ENCODE results near the gene TENT4A.

Gene TENT4A

GRCh38 chr5:6767481-6768063 is 54.3 kb downstream of the TENT4A start:
- no peak overlapping the region for H2BK12ac ChIP-seq (ENCODE audit: low read length)
- H3K79me1 ChIP-seq (ENCODE audit: low read depth, low read length), result peaks cover 2% of the 10 kb centered on the region
- no peak overlapping the region for H3K4me2 ChIP-seq (ENCODE audit: insufficient read depth, low read length, poor library complexity, severe bottlenecking)
- H3K27ac ChIP-seq (replicated peaks; ENCODE audit: low read length), result no peak overlapping the region
- WGBS, 2 donors (ENCODE audit: extremely low coverage in 2 of 2, insufficient read length in 2 of 2, insufficient replicate concordance in 1 of 2), result no CpG with 5 or more reads among the region's 11 CpGs
- H3K4me3 ChIP-seq (ENCODE audit: low read length in 2 of 2), result no peak overlapping the region
- no peak overlapping the region for H4K91ac ChIP-seq (ENCODE audit: low read depth, low read length, poor library complexity)
- H3K9me3 ChIP-seq (replicated peaks in 1 of 2; ENCODE audit: control insufficient read depth in 2 of 2, insufficient read depth in 1 of 2, low read depth in 1 of 2, low read length in 2 of 2), result no peaks in the 10 kb centered on the region
- no peak overlapping the region for H3K9ac ChIP-seq (ENCODE audit: low read depth, low read length, poor library complexity)
- no peak overlapping the region for H3K18ac ChIP-seq (ENCODE audit: low read length)
- no peak overlapping the region for H3K14ac ChIP-seq (ENCODE audit: low read length)
- H2AFZ ChIP-seq (ENCODE audit: low read length), result peak overlapping the region; percentile 8
- peak overlapping the region; percentile 8 for H2AK5ac ChIP-seq (ENCODE audit: low read depth, low read length)
- H3K23ac ChIP-seq (ENCODE audit: low read depth, low read length, poor library complexity), result no peak overlapping the region
- no peak overlapping the region for H2BK15ac ChIP-seq (ENCODE audit: low read length)
- no peak for DNase-seq (ENCODE audit: low spot score)
- H3K36me3 ChIP-seq (replicated peaks in 1 of 2; ENCODE audit: control insufficient read depth in 2 of 2, insufficient read depth in 2 of 2, low read length in 2 of 2), result no peaks in the 10 kb centered on the region
- H4K8ac ChIP-seq (ENCODE audit: low read depth, low read length), result no peak overlapping the region
- H3K4me1 ChIP-seq (ENCODE audit: control insufficient read depth in 2 of 2, insufficient read depth in 1 of 2, low read depth in 1 of 2, low read length in 2 of 2), result peaks cover 0 to 6% of the 10 kb centered on the region in 2 donors
- no peaks in the 10 kb centered on the region for H3K27me3 ChIP-seq (ENCODE audit: control insufficient read depth in 3 of 3, insufficient read depth in 3 of 3, low read depth in 1 of 3, low read length in 3 of 3)
- H3K4ac ChIP-seq (ENCODE audit: low read length), result no peak overlapping the region
- no peak overlapping the region for H2BK120ac ChIP-seq (ENCODE audit: low read depth, low read length)
- no peak overlapping the region for H2BK5ac ChIP-seq (ENCODE audit: low read length)

GRCh38 chr5:6768590-6769230 is 55.5 kb downstream of the TENT4A start:
- Histone ChIP-seq H2BK5ac (ENCODE audit: low read length) (no peak overlapping the region), H3K9ac (ENCODE audit: low read depth, low read length, poor library complexity) (no peak overlapping the region), H2AFZ (ENCODE audit: low read length) (no peak overlapping the region), H3K23ac (ENCODE audit: low read depth, low read length, poor library complexity) (peak overlapping the region; percentile 34), H2AK5ac (ENCODE audit: low read depth, low read length) (no peak overlapping the region), H3K18ac (ENCODE audit: low read length) (no peak overlapping the region), H3K27me3 (ENCODE audit: control insufficient read depth in 3 of 3, insufficient read depth in 3 of 3, low read depth in 1 of 3, low read length in 3 of 3) (no peaks in the 10 kb centered on the region), H2BK15ac (ENCODE audit: low read length) (no peak overlapping the region), H3K14ac (ENCODE audit: low read length) (no peak overlapping the region), H3K4me2 (ENCODE audit: insufficient read depth, low read length, poor library complexity, severe bottlenecking) (no peak overlapping the region), H3K36me3 (replicated peaks in 1 of 2; ENCODE audit: control insufficient read depth in 2 of 2, insufficient read depth in 2 of 2, low read length in 2 of 2) (no peaks in the 10 kb centered on the region), H2BK120ac (ENCODE audit: low read depth, low read length) (no peak overlapping the region), H4K91ac (ENCODE audit: low read depth, low read length, poor library complexity) (no peak overlapping the region), H3K9me3 (replicated peaks in 1 of 2; ENCODE audit: control insufficient read depth in 2 of 2, insufficient read depth in 1 of 2, low read depth in 1 of 2, low read length in 2 of 2) (no peaks in the 10 kb centered on the region), H3K27ac (replicated peaks; ENCODE audit: low read length) (no peak overlapping the region), H3K4ac (ENCODE audit: low read length) (no peak overlapping the region), H3K79me1 (ENCODE audit: low read depth, low read length) (peaks cover 2% of the 10 kb centered on the region), H2BK12ac (ENCODE audit: low read length) (no peak overlapping the region), H3K4me1 (ENCODE audit: control insufficient read depth in 2 of 2, insufficient read depth in 1 of 2, low read depth in 1 of 2, low read length in 2 of 2) (peaks cover 0 to 2% of the 10 kb centered on the region in 2 donors), H3K4me3 (ENCODE audit: low read length in 2 of 2) (no peak overlapping the region), H4K8ac (ENCODE audit: low read depth, low read length) (no peak overlapping the region)
- no CpG with 5 or more reads among the region's 12 CpGs for WGBS, 2 donors (ENCODE audit: extremely low coverage in 2 of 2, insufficient read length in 2 of 2, insufficient replicate concordance in 1 of 2)
- no peak for DNase-seq (ENCODE audit: low spot score)

GRCh38 chr5:6770826-6771607 is 57.8 kb downstream of the TENT4A start:
- WGBS, 2 donors (ENCODE audit: extremely low coverage in 2 of 2, insufficient read length in 2 of 2, insufficient replicate concordance in 1 of 2), result no CpG with 5 or more reads among the region's 11 CpGs
- no peak overlapping the region for H3K27ac ChIP-seq (replicated peaks; ENCODE audit: low read length)
- no peaks in the 10 kb centered on the region for H3K27me3 ChIP-seq (ENCODE audit: control insufficient read depth in 3 of 3, insufficient read depth in 3 of 3, low read depth in 1 of 3, low read length in 3 of 3)
- no peaks in the 10 kb centered on the region for H3K9me3 ChIP-seq (replicated peaks in 1 of 2; ENCODE audit: control insufficient read depth in 2 of 2, insufficient read depth in 1 of 2, low read depth in 1 of 2, low read length in 2 of 2)
- H2AK5ac ChIP-seq (ENCODE audit: low read depth, low read length), result no peak overlapping the region
- no peak overlapping the region for H3K23ac ChIP-seq (ENCODE audit: low read depth, low read length, poor library complexity)
- no peak overlapping the region for H3K14ac ChIP-seq (ENCODE audit: low read length)
- no peak overlapping the region for H2BK12ac ChIP-seq (ENCODE audit: low read length)
- no peak overlapping the region for H3K9ac ChIP-seq (ENCODE audit: low read depth, low read length, poor library complexity)
- H3K4me1 ChIP-seq (ENCODE audit: control insufficient read depth in 2 of 2, insufficient read depth in 1 of 2, low read depth in 1 of 2, low read length in 2 of 2), result peaks cover 0 to 3% of the 10 kb centered on the region in 2 donors
- no peak overlapping the region for H4K91ac ChIP-seq (ENCODE audit: low read depth, low read length, poor library complexity)
- H3K36me3 ChIP-seq (replicated peaks in 1 of 2; ENCODE audit: control insufficient read depth in 2 of 2, insufficient read depth in 2 of 2, low read length in 2 of 2), result no peaks in the 10 kb centered on the region
- no peak overlapping the region for H3K18ac ChIP-seq (ENCODE audit: low read length)
- H3K4ac ChIP-seq (ENCODE audit: low read length), result no peak overlapping the region
- H3K4me2 ChIP-seq (ENCODE audit: insufficient read depth, low read length, poor library complexity, severe bottlenecking), result no peak overlapping the region
- DNase-seq (ENCODE audit: low spot score), result no peak
- no peak overlapping the region for H2BK120ac ChIP-seq (ENCODE audit: low read depth, low read length)
- H2BK15ac ChIP-seq (ENCODE audit: low read length), result no peak overlapping the region
- no peak overlapping the region for H3K4me3 ChIP-seq (ENCODE audit: low read length in 2 of 2)
- no peak overlapping the region for H4K8ac ChIP-seq (ENCODE audit: low read depth, low read length)
- H3K79me1 ChIP-seq (ENCODE audit: low read depth, low read length), result peaks cover 2% of the 10 kb centered on the region
- no peak overlapping the region for H2BK5ac ChIP-seq (ENCODE audit: low read length)
- H2AFZ ChIP-seq (ENCODE audit: low read length), result no peak overlapping the region

GRCh38 chr5:6772886-6773285 is 59.7 kb downstream of the TENT4A start:
- Histone ChIP-seq H3K27me3 (ENCODE audit: control insufficient read depth in 3 of 3, insufficient read depth in 3 of 3, low read depth in 1 of 3, low read length in 3 of 3) (no peaks in the 10 kb centered on the region), H2AK5ac (ENCODE audit: low read depth, low read length) (no peak overlapping the region), H3K14ac (ENCODE audit: low read length) (no peak overlapping the region), H2BK12ac (ENCODE audit: low read length) (no peak overlapping the region), H3K4me2 (ENCODE audit: insufficient read depth, low read length, poor library complexity, severe bottlenecking) (no peak overlapping the region), H3K4ac (ENCODE audit: low read length) (no peak overlapping the region), H3K27ac (replicated peaks; ENCODE audit: low read length) (no peak overlapping the region), H3K23ac (ENCODE audit: low read depth, low read length, poor library complexity) (no peak overlapping the region), H3K4me1 (ENCODE audit: control insufficient read depth in 2 of 2, insufficient read depth in 1 of 2, low read depth in 1 of 2, low read length in 2 of 2) (peaks cover 0 to 1% of the 10 kb centered on the region in 2 donors), H4K8ac (ENCODE audit: low read depth, low read length) (no peak overlapping the region), H4K91ac (ENCODE audit: low read depth, low read length, poor library complexity) (no peak overlapping the region), H2BK15ac (ENCODE audit: low read length) (no peak overlapping the region), H2AFZ (ENCODE audit: low read length) (no peak overlapping the region), H3K4me3 (ENCODE audit: low read length in 2 of 2) (no peak overlapping the region), H3K79me1 (ENCODE audit: low read depth, low read length) (peaks cover 2% of the 10 kb centered on the region), H3K18ac (ENCODE audit: low read length) (no peak overlapping the region), H2BK5ac (ENCODE audit: low read length) (no peak overlapping the region), H3K9me3 (replicated peaks in 1 of 2; ENCODE audit: control insufficient read depth in 2 of 2, insufficient read depth in 1 of 2, low read depth in 1 of 2, low read length in 2 of 2) (no peaks in the 10 kb centered on the region), H3K36me3 (replicated peaks in 1 of 2; ENCODE audit: control insufficient read depth in 2 of 2, insufficient read depth in 2 of 2, low read length in 2 of 2) (no peaks in the 10 kb centered on the region), H3K9ac (ENCODE audit: low read depth, low read length, poor library complexity) (no peak overlapping the region), H2BK120ac (ENCODE audit: low read depth, low read length) (no peak overlapping the region)
- no peak for DNase-seq (ENCODE audit: low spot score)
- WGBS, 2 donors (ENCODE audit: extremely low coverage in 2 of 2, insufficient read length in 2 of 2, insufficient replicate concordance in 1 of 2), result no CpG with 5 or more reads among the region's 11 CpGs
